HuH-7 (cell line): Measurements from ENCODE around the gene VARS1.
A peak's percentile ranks its signal among the peaks of the same experiment; 100 is the strongest.
"Not testable (repeated sequence)": the region's sequence is repeated elsewhere in the genome, so short reads cannot be mapped to it uniquely, and the experiment has no call there.

Experiments used
- DNase-seq: peaks from one replicate; pipeline ENCODE4 v3.0.0; 2011; ENCODE audit warnings: low spot score

VARS1 gene

DNA sequence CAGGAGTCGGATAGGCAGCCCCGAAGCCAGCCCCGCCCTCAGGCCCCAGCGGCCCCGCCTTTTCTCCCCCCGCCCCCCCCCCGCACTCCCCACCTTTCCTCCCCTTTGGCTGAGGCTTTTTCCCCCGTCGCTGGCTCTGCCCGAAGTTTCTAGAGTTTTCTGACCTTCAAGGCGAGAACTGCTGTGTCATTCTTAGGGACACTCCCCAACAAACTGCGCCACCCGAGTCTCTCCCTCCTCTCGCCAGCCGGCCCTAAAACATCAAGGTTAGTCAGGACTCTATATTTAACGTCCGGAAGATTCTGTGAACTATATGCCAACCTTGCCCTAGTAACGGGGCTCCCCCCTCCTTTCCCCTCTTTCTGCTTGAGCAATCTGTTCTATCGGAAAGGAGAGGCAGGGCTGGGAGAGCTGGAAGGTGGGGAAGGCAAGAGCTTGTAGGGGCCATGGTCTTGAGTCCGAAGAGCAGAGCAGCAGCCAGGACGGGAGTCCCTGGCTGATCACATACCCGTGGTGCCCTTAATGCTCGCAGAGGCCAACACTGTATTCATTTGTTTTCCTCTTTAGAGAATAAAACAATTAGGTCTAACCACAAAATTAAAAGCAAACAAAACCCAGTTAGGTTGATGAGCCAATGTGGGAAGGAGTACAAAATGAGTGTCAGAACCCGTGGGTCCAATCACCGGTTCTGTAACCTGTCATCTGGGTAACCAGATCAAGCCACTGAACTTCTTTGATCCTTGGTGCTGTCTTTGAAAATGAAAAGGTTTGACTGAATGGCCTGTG, 26.7 kb upstream of the VARS1 start:
- DNase-seq: peak; percentile 56

DNA sequence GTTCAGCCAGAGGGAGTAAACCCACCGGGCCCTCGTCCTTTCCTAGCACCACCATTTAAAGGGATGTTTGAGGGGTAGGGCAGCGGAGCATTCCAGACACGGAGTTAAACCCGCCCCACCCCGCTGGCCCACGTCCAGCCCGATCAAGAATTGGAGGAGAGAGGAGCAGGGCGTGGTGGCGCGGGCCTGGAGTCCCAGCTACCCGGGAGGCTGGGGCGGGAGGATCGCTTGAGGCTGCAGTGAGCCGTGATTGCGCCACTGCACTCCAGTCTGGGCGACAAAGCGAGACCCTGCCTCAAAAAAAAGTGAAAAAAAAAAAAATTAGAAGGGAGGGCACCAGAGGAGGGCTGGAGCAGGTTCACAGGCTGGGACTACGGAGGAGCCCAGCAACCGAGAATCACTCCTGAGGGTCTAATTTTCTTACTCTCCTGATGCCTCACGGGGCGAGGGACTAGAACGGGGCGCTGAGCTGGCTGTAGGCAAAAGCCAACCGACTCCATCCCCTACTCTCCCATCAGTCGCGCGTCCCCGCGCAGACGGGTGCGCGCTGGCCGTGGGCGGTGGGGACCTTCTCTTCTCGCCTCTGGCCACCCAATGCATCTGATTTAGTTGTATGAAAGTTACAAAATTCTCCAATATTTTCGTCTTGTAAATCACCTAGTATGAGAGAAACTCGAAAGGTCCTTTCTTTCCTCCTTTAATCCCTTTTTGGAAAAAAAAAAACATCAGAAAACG, 25.9 kb upstream of the VARS1 start:
- DNase-seq: peak; percentile 54

DNA sequence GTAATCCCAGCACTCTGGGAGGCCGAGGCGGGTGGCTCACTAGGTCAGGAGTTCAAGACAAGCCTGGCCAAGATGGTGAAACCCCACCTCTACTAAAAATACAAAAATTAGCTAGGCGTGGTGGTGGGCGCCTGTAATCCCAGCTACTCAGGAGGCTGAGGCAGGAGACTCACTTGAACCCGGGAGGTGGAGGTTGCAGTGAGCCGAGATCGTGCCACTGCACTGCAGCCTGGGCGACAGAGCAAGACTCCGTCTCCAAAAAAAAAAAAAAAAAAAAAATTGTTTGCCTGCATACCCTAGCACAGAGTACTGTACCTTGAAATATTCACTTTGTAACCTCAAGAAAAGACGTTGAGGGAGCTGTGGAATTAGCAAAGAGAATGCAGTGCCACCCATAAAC, 24.8 kb upstream of the VARS1 start:
- not testable (repeated sequence) for DNase-seq

DNA sequence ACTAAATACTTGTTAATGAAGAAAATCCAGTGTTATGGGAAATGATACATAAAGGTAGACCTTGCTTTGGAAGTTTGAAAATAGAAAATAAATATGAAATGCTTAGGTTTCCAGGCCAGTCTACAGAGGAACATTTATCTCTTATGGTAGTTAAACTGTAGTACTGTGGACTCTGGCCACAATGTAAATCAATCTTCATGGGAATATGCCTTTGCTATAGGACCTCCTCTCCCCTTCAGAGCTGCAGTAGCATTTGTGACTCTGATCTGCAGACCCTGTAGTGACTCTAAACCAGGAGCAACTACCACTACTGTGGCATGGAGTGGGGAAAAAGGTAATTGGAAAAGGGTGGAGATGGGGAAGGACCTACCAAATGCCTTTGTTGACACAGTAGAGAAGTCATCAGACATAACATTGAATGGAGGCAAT, 24.3 kb upstream of the VARS1 start:
- no peak for DNase-seq

DNA sequence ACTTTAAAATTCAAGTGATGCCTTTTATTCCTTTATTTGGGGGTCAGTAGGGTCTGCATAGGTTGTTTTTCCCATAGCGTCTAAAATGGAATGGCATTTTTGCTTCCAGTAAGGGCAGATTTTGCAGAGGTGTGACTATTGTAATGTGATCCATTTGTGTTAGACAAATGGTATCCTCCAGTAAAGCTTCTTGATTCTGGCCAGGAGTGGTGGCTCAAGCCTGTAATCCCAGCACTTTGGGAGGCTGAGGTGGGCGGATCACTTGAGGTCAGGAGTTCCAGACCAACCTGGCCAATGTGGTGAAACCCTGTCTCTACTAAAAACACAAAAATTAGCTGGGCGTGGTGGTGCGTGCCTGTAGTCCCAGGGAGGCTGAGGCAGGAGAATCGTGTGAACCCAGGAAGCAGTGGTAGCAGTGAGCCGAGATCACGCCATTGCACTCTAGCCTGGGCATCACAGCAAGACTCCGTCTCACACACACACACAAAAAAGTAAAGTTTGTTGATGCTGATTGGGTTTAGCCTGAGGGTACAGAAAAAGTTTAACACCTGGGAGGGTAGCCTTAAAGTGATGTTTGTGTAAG, 22.5 kb upstream of the VARS1 start:
- DNase-seq: not testable (repeated sequence)

DNA sequence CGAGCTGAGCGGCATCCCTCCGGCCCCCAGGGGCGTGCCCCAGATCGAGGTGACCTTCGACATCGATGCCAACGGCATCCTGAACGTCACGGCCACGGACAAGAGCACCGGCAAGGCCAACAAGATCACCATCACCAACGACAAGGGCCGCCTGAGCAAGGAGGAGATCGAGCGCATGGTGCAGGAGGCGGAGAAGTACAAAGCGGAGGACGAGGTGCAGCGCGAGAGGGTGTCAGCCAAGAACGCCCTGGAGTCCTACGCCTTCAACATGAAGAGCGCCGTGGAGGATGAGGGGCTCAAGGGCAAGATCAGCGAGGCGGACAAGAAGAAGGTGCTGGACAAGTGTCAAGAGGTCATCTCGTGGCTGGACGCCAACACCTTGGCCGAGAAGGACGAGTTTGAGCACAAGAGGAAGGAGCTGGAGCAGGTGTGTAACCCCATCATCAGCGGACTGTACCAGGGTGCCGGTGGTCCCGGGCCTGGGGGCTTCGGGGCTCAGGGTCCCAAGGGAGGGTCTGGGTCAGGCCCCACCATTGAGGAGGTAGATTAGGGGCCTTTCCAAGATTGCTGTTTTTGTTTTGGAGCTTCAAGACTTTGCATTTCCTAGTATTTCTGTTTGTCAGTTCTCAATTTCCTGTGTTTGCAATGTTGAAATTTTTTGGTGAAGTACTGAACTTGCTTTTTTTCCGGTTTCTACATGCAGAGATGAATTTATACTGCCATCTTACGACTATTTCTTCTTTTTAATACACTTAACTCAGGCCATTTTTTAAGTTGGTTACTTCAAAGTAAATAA, 21.8 kb upstream of the VARS1 start:
- not testable (repeated sequence) for DNase-seq

DNA sequence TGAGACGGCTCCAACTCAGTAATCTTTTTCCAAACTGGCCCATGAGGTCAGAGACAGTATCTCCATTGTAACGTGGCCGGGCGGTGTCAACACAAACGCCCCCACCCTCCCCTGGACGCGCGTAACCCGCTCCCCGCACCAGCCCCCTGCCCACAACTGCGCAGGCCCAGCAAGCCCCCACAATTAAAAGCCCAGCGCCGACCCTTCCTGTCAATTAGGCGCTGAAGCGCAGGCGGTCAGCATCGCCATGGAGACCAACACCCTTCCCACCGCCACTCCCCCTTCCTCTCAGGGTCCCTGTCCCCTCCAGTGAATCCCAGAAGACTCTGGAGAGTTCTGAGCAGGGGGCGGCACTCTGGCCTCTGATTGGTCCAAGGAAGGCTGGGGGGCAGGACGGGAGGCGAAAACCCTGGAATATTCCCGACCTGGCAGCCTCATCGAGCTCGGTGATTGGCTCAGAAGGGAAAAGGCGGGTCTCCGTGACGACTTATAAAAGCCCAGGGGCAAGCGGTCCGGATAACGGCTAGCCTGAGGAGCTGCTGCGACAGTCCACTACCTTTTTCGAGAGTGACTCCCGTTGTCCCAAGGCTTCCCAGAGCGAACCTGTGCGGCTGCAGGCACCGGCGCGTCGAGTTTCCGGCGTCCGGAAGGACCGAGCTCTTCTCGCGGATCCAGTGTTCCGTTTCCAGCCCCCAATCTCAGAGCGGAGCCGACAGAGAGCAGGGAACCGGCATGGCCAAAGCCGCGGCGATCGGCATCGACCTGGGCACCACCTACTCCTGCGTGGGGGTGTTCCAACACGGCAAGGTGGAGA, 19.7 kb upstream of the VARS1 start, which contains the start of the genes HSPA1A and HSPA1L:
TSS of gene HSPA1A (plus strand) at position 519 of the 814 bp plus-strand sequence. CDS start at position 733, 214 bp downstream.
TSS of gene HSPA1L (minus strand) at position 259 of the 814 bp plus-strand sequence. CDS start 3,311 bp downstream, outside the sequence.
- DNase-seq: peak; percentile 93

DNA sequence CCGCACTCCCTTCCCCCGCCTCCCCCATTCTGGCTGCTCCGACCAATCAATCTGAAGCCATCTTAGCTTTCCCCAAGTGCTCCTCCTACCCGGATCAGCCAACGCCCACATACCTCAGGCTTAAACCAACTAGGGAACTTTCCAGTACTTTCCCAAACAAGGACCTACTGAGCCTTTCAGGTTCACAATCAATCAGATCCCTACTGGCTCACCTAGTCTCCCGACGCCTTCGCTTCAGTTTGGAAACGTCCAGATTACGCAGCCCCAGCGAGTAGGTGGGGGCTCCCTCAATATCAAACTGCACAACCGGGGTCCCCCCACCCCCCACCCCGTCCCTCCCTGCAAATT, 19.1 kb upstream of the VARS1 start:
- peak; percentile 79 for DNase-seq

DNA sequence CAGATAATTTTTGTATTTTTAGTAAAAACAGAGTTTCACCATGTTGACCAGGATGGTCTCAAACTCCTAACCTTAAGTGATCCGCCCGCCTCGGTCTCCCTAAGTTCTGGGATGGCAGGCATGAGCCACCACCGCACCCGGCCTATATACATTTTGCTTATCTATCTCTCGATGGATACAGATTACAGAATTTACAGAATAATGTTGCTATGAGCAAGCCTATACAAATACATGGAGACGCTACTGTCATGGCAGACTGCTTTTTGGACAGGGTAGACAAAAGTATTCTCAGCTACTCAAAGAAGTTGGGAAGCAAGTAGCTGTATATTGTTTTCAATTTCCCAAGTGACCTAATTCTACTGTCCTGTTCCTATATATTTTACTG, 17.9 kb upstream of the VARS1 start:
- no peak for DNase-seq

DNA sequence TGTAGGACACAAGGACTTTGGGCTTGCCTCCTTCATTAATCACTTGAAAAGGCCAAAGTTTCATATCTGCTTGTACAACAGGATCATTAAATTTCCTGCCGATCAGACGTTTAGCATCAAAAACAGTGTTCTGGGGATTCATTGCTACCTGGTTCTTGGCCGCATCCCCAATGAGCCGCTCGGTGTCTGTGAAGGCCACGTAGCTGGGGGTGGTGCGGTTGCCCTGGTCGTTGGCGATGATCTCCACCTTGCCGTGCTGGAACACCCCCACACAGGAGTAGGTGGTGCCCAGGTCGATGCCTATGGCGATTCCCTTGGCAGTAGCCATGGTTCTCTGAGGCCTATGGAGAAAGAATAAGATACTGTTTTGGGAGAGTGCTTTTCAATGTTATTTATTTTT, 16.1 kb upstream of the VARS1 start:
- no peak for DNase-seq

DNA sequence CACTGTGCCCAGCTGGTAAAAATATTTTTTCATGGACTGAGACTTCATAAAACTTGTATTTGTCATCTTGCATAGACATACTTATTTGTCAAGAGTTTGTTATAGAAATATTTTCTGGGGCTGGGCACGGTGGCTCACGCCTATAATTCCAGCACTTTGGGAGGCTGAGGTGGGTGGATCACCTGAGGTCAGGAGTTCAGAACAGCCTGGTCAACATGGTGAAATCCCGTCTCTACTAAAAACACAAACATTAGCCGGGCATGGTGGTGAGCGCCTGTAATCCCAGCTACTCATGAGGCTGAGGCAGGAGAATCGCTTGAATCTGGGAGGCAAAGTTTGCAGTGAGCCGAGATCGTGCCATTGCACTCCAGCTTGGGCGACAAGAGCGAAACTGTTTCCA, 13.0 kb upstream of the VARS1 start:
- DNase-seq: not testable (repeated sequence)

DNA sequence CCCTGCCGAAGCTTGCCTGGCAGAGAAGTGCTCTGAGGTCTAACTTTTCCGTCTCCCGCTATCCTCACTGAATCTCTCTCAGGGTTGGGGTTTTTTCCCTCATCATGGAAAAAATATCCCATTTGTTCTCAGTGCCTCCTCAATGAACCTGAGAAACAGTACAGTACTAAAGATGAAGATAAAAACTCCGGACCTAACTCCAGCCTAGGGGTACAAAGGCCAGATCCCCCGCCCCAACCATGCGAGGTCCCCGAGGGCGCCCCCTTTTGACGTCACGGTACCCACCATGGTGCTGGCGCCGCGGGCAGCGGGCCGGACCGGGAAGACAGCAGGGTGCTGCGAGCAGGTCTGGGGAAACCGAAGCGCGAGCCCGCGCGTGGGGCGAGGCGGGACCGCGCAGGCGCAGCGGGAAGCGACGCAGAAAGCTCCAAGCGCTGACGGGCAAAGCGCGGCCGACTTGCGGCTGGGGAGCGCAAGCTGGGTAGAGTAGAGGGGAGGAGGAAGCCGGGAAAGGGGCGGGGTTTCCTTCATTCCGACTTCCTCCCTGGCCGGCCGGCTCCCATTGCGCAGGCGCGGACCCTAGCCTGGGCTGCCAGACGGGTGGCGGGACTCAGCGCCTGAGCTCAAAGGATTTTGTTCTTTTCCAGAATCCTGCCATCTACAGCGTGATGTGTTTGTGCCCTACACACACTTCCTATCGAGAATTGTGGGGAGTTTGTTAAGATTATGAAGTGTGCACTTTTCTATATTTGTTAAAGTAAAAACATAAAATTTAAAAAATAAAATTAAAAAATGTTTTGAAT, 11.1 kb upstream of the VARS1 start, which contains the start of gene LSM2:
TSS of gene LSM2 (minus strand) at position 497 of the 803 bp plus-strand sequence. CDS start at position 288, 209 bp downstream.
- DNase-seq: peak; percentile 95

DNA sequence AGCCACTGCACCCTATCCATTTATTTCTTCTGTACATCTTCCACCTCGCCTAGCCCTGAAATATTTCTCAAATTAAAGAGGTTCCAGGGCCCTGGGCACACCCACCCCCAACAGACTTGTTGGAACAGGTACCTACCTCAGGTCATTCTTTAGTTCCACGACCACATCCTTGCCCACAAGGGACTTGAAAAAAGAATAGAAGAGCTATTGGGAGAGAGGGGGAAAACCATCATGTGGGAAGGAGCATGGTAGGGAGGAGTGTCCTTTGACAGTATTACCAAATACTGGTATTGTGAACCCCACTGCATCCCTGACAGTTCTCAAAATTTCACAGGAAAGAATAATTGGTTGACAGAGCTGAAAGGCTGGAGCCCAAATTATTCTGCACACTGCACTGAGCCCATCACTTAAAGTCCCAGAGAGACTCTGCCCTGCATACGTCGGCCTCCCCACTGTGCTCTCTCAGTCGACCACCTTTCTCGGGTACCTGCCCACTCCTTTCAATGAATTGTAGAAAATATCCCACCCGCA, 10.5 kb upstream of the VARS1 start:
- DNase-seq: no peak

DNA sequence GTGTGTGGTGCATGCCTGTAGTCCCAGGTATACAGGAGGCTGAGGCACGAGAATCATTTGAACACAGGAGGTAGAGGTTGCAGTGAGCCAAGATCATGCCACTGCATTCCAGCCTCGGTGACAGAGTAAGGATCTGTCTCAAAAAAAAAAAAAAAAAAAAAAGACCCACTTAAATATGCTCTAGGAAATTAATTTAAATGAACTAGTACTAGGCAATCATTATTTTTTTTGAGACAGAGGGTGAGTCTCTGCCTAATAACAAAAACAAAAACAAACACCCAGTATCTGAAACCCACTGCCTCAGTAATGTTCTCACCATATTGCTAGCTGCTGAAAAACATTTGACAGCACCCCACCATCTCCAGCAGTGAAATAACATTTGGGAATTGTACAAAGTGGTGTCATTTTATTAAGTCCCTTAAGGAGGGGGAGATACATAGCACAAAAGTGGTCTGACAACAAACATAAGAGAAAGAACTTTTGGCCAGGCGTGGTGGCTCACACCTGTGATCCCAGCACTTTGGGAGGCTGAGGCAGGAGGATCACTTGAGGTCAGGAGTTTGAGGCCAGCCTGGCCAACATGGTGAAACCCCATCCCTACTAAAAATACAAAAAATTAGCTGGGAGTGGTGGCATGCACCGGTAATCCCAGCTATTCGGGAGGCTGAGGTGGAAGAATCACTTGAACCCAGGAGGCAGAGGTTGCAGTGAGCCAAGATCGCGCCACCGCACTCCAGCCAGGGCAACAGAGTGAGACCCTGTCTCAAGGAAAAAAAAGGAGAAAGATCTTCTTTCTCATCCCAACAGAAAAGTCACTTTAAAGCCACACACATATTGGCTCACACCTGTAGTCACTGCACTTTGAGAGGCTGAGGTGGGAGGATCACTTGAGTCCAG, 5.7 kb upstream of the VARS1 start:
- not testable (repeated sequence) for DNase-seq

DNA sequence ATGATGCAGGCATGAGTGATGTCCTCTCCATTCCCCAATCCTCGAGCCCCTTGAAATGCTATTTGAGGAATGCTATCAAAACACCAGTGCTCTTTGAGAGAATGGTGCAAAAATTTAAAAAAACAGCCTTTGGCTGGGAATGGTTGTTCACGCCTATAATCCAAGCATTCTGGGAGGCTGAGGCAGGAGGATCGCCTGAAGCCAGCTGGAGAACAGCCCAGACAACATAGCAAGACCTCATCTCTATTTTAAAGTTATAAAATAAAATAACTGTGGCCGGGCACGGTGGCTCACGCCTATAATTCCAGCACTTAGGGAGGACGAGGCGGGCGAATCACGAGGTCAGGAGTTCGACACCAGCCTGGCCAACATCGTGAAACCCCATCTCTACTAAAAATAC, 4.2 kb upstream of the VARS1 start:
- DNase-seq: no peak

DNA sequence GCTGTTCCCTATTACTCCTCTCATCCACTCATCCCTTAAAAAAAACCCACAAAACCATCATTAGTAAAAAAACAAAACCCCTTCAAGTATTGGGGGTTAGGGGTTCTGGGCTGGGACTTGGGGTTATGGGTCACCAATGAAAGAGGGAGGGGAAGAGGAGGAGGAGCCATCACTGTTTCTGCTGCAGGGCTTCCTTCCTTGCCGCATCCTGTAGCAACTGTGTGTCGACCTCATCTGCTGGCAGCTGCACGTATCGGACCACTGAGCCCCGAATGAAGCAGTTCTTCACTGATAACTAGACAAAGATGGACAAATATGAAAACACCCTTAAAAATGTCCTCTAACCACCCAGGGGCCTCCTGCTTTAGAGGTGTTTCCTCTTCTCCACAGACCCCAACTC, 2.0 kb upstream of the VARS1 start:
- DNase-seq: no peak

DNA sequence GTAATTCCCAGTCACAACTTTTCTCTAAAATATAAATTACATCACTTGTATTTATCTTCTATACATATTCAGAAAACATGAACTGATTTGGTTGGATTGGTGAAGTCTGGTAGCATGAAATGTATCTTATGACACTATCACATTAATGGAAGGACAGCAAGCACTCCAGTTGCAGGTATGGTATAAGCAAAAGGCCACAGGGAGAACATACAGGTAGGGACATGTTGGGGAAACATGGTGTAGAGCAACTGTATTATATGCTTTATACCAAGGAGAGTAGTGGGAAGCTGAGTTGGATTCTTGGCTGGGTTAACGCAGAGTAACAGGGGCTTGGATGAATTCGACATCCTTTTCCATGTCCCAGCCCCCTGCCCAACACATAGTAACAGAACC, 1.4 kb upstream of the VARS1 start:
- no peak for DNase-seq

DNA sequence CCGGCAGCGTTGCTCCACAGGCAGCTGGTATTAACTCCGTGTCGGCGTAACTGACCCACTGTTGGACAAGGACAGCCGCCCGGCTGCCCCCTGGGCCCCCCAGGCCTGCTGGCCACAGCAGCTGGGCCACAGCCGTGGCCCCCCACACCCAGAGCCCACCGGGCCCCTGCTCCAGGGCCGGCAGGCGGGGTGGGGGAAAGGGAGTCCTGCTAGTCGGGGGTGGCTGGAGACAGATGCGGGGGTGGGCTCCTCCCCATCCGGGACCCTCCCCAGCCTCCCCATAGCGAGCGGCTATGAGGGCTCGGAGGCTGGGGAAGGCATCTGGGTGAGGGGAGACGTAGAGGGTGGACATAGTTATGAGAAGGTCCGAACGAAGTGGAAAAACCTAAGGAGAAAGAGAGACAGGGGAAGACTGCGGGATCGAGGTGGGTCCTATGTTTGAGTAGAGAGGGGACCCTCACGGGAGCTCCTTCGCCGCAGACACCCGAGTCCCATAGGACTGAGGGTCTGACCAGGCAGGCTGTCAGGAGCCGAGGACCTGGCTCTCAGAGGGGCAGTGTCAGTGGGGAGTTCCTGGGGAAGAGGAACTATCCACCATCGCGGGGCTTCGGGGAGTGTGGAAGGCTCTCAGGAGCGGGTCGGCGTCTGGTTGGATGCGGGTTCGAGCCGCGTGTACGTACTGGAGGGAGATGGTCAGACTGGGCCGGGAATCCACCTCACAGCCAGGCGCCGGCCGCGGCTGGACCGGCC, 511 bp downstream of the VARS1 start:
- DNase-seq: peak; percentile 48
